Measurements from ENCODE around the gene CDH5.

CDH5 gene

GRCh38 chr16:66346221-66346620 is 20.3 kb upstream of the CDH5 start:
- Histone ChIP-seq H3K4me2 (ENCODE audit: low read length) (no peak overlapping the region), H3K4me1 (ENCODE audit: insufficient read depth, low read length, severe bottlenecking) (no peaks in the 10 kb centered on the region), H3K9me3 (ENCODE audit: low read length) (no peaks in the 10 kb centered on the region), H3F3A (ENCODE audit: insufficient read depth, low read length) (no peaks in the 10 kb centered on the region), H3K9ac (ENCODE audit: low read length) (no peak overlapping the region), H3K9me2 (ENCODE audit: low read depth, low read length) (no peaks in the 10 kb centered on the region), H3K4me3 (ENCODE audit: low read depth, low read length, poor library complexity, severe bottlenecking) (no peak overlapping the region), H4K20me1 (ENCODE audit: insufficient read depth, low read length) (no peaks in the 10 kb centered on the region), H2AFZ (ENCODE audit: low read length) (no peak overlapping the region), H3K27me3 (ENCODE audit: insufficient read depth, low read length) (no peaks in the 10 kb centered on the region; the same call in 1 of the 2 replicates), H3K79me2 (ENCODE audit: insufficient read depth, low read length) (no peaks in the 10 kb centered on the region), H3K36me3 (ENCODE audit: insufficient read depth, low read length) (no peaks in the 10 kb centered on the region), H3K27ac (ENCODE audit: low read depth, low read length, poor library complexity, severe bottlenecking) (no peak overlapping the region)
- TF ChIP-seq EZH2 (IDR thresholded peaks at IDR 0.05; ENCODE audit: borderline replicate concordance, low read length): no peak
- TF ChIP-seq CTCF (IDR thresholded peaks at IDR 0.05; ENCODE audit: low read length): no peak

- Histone ChIP-seq H3K9me3 (ENCODE audit: low read length) (no peaks in the 10 kb centered on the region), H3K27ac (ENCODE audit: low read depth, low read length, poor library complexity, severe bottlenecking) (no peak overlapping the region), H3K36me3 (ENCODE audit: insufficient read depth, low read length) (no peaks in the 10 kb centered on the region), H3K79me2 (ENCODE audit: insufficient read depth, low read length) (no peaks in the 10 kb centered on the region), H3K9me2 (ENCODE audit: low read depth, low read length) (no peaks in the 10 kb centered on the region), H3K27me3 (ENCODE audit: insufficient read depth, low read length) (no peaks in the 10 kb centered on the region; the same call in 1 of the 2 replicates), H2AFZ (ENCODE audit: low read length) (no peak overlapping the region), H3K9ac (ENCODE audit: low read length) (no peak overlapping the region), H3K4me3 (ENCODE audit: low read depth, low read length, poor library complexity, severe bottlenecking) (no peak overlapping the region), H4K20me1 (ENCODE audit: insufficient read depth, low read length) (no peaks in the 10 kb centered on the region), H3F3A (ENCODE audit: insufficient read depth, low read length) (no peaks in the 10 kb centered on the region), H3K4me2 (ENCODE audit: low read length) (no peak overlapping the region), H3K4me1 (ENCODE audit: insufficient read depth, low read length, severe bottlenecking) (no peaks in the 10 kb centered on the region)
- TF ChIP-seq CTCF (IDR thresholded peaks at IDR 0.05; ENCODE audit: low read length) (no peak), EZH2 (IDR thresholded peaks at IDR 0.05; ENCODE audit: borderline replicate concordance, low read length) (no peak)
Measured at GRCh38 chr16:66352304-66352703, 14.2 kb upstream of the CDH5 start.

GRCh38 chr16:66353055-66353454 is 13.4 kb upstream of the CDH5 start:
- no peaks in the 10 kb centered on the region for H4K20me1 ChIP-seq (ENCODE audit: insufficient read depth, low read length)
- H3K9ac ChIP-seq (ENCODE audit: low read length): no peak overlapping the region
- no peaks in the 10 kb centered on the region; the same call in 1 of the 2 replicates for H3K27me3 ChIP-seq (ENCODE audit: insufficient read depth, low read length)
- no peaks in the 10 kb centered on the region for H3F3A ChIP-seq (ENCODE audit: insufficient read depth, low read length)
- no peaks in the 10 kb centered on the region for H3K79me2 ChIP-seq (ENCODE audit: insufficient read depth, low read length)
- H3K36me3 ChIP-seq (ENCODE audit: insufficient read depth, low read length): no peaks in the 10 kb centered on the region
- no peaks in the 10 kb centered on the region for H3K9me2 ChIP-seq (ENCODE audit: low read depth, low read length)
- H2AFZ ChIP-seq (ENCODE audit: low read length): no peak overlapping the region
- no peak overlapping the region for H3K4me3 ChIP-seq (ENCODE audit: low read depth, low read length, poor library complexity, severe bottlenecking)
- TF ChIP-seq CTCF (IDR thresholded peaks at IDR 0.05; ENCODE audit: low read length) (no peak), EZH2 (IDR thresholded peaks at IDR 0.05; ENCODE audit: borderline replicate concordance, low read length) (no peak)
- H3K27ac ChIP-seq (ENCODE audit: low read depth, low read length, poor library complexity, severe bottlenecking): no peak overlapping the region
- H3K4me2 ChIP-seq (ENCODE audit: low read length): no peak overlapping the region
- no peaks in the 10 kb centered on the region for H3K9me3 ChIP-seq (ENCODE audit: low read length)
- no peaks in the 10 kb centered on the region for H3K4me1 ChIP-seq (ENCODE audit: insufficient read depth, low read length, severe bottlenecking)

Data from OCI-LY1 (cell line).